Caco-2 (cell line): ENCODE data around the gene ANO10. TPM values are rescaled to one million over a fixed set of nuclear protein-coding genes. Genes with fewer than 3 reads are reported as not detected.

Experiments used
- BruUV-seq: library from RNA; stranded (reverse); fragments of 400-500 nt; replicated peaks from 2 replicates; lab custom pipeline; 2021; lab: Mats Ljungman, UMichigan
- CTCF ChIA-PET: fragments of 300-600 bp; sonication (Branson Sonifier 250); formaldehyde crosslinking; loops from one replicate; lab custom pipeline; 2022; ENCODE audit warnings: antibody characterized with exemption; lab: Charles Lee
- POLR2A ChIA-PET: fragments of 300-600 bp; sonication (Branson Sonifier 250); formaldehyde crosslinking; loops from one replicate; lab custom pipeline; 2022; ENCODE audit warnings: antibody characterized with exemption; lab: Charles Lee
- DNase-seq, 2 experiments: peaks; one replicate each; pipeline versions ENCODE4 v3.0.0 to v3.0.0-alpha.2; 2020 to 2022
- H3K27me3 ChIP-seq: replicated peaks from 2 replicates; pipeline ENCODE4 v1.6.0; 2011; ENCODE audit warnings: low read length; ENCODE audit not compliant: control insufficient read depth, insufficient read depth
- H3K36me3 ChIP-seq: 2 replicates; pipeline ENCODE4 v1.5.1; 2011; ENCODE audit warnings: low read length; ENCODE audit not compliant: control insufficient read depth, insufficient read depth
- H3K4me1 ChIP-seq: fragments of 250-450 bp; sonication (Bioruptor Pico); 2 replicates; pipeline ENCODE4 v1.5.1; 2020; ENCODE audit warnings: mild to moderate bottlenecking
- H3K4me3 ChIP-seq: 2 replicates; pipeline ENCODE4 v1.5.1; 2011; ENCODE audit warnings: low read depth, mild to moderate bottlenecking, control low read depth, low read length
- H3K9me3 ChIP-seq: fragments of 250-450 bp; sonication (Bioruptor Pico); 2 replicates; pipeline ENCODE4 v1.5.1; 2020; ENCODE audit warnings: mild to moderate bottlenecking, moderate library complexity
- H3K27ac Mint-ChIP-seq: one replicate; pipeline ENCODE4 v1.8.0; 2022; ENCODE audit warnings: mixed read lengths; ENCODE audit not compliant: unreplicated experiment
- H3K27me3 Mint-ChIP-seq: one replicate; pipeline ENCODE4 v1.8.0; 2022; ENCODE audit warnings: mixed read lengths; ENCODE audit not compliant: insufficient read depth, unreplicated experiment
- H3K36me3 Mint-ChIP-seq: one replicate; pipeline ENCODE4 v1.8.0; 2022; ENCODE audit warnings: mild to moderate bottlenecking, mixed read lengths; ENCODE audit not compliant: insufficient read depth, unreplicated experiment
- H3K4me1 Mint-ChIP-seq: one replicate; pipeline ENCODE4 v1.8.0; 2022; ENCODE audit warnings: low read depth, mixed read lengths; ENCODE audit not compliant: unreplicated experiment
- H3K4me3 Mint-ChIP-seq: one replicate; pipeline ENCODE4 v1.8.0; 2022; ENCODE audit warnings: mild to moderate bottlenecking, moderate library complexity, mixed read lengths; ENCODE audit not compliant: unreplicated experiment
- H3K9me3 Mint-ChIP-seq: one replicate; pipeline ENCODE4 v1.8.0; 2022; ENCODE audit warnings: mixed read lengths; ENCODE audit not compliant: unreplicated experiment
- intact Hi-C: fragments of 100-400 bp; cut with micrococcal nuclease; formaldehyde crosslinking; loops from one replicate; pipeline ENCODE4 v1.10.0; 2022; ENCODE audit not compliant: unreplicated experiment
- total RNA-seq: library from RNA; stranded (reverse); gene quantifications from 2 replicates; pipeline ENCODE4 v1.2.3, GENCODE V29; 2022
- TF ChIP-seq, protein P1 (sequence below), 2 experiments: fragments of 200-600 bp in 1 of 2; IDR thresholded peaks; 1 replicate in 1 of 2; 2 replicates in 1 of 2; pipeline versions ENCODE4 v1.5.1 to v1.8.0; 2011 to 2022; ENCODE audit warnings: antibody characterized with exemption in 1 of 2, control low read depth in 1 of 2, inconsistent platforms in 1 of 2, low read depth in 1 of 2, low read length in 1 of 2, mild to moderate bottlenecking in 1 of 2, moderate library complexity in 1 of 2; ENCODE audit not compliant: insufficient read depth in 1 of 2, severe bottlenecking in 1 of 2, unreplicated experiment in 1 of 2

ANO10 gene
- total RNA-seq, 1 experiment from 2014 or later, result 24.1 TPM

GRCh38 chr3:43649365-43649968, 27.7 kb upstream of the ANO10 start:
- ChIA-PET POLR2A (no interaction called here), CTCF (no interaction called here)
- no peaks in the 10 kb centered on the region for H3K9me3 Mint-ChIP-seq
- intact Hi-C loops, result no loop called here
- H3K27ac Mint-ChIP-seq, result no peak overlapping the region
- no peak overlapping the region for H3K4me3 Mint-ChIP-seq
- H3K4me1 ChIP-seq, result peaks cover 5% of the 10 kb centered on the region; the same call in 1 of the 2 replicates
- H3K9me3 ChIP-seq, result no peaks in the 10 kb centered on the region
- TF ChIP-seq, protein P1, sequence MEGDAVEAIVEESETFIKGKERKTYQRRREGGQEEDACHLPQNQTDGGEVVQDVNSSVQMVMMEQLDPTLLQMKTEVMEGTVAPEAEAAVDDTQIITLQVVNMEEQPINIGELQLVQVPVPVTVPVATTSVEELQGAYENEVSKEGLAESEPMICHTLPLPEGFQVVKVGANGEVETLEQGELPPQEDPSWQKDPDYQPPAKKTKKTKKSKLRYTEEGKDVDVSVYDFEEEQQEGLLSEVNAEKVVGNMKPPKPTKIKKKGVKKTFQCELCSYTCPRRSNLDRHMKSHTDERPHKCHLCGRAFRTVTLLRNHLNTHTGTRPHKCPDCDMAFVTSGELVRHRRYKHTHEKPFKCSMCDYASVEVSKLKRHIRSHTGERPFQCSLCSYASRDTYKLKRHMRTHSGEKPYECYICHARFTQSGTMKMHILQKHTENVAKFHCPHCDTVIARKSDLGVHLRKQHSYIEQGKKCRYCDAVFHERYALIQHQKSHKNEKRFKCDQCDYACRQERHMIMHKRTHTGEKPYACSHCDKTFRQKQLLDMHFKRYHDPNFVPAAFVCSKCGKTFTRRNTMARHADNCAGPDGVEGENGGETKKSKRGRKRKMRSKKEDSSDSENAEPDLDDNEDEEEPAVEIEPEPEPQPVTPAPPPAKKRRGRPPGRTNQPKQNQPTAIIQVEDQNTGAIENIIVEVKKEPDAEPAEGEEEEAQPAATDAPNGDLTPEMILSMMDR (IDR thresholded peaks at IDR 0.05; ENCODE audit: insufficient read depth in 1 of 2, low read depth in 1 of 2, low read length in 1 of 2, severe bottlenecking in 1 of 2, unreplicated experiment in 1 of 2), result no peak
- H3K4me1 Mint-ChIP-seq, result no peaks in the 10 kb centered on the region
- H3K27me3 ChIP-seq, result no peaks in the 10 kb centered on the region
- no peak for DNase-seq
- H3K36me3 ChIP-seq, result no peaks in the 10 kb centered on the region
- no peaks in the 10 kb centered on the region for H3K27me3 Mint-ChIP-seq
- H3K4me3 ChIP-seq, result peak overlapping the region; percentile 19; the same call in 1 of the 2 replicates
- no peaks in the 10 kb centered on the region for H3K36me3 Mint-ChIP-seq
- BruUV-seq, result no TSS peak

GRCh38 chr3:43648957-43649356, 27.1 kb upstream of the ANO10 start:
- Histone ChIP-seq H3K27me3 (no peaks in the 10 kb centered on the region), H3K4me3 (no peak overlapping the region), H3K4me1 (peaks cover 5% of the 10 kb centered on the region; the same call in 1 of the 2 replicates), H3K36me3 (no peaks in the 10 kb centered on the region), H3K9me3 (no peaks in the 10 kb centered on the region)
- Mint-ChIP-seq H3K9me3 (no peaks in the 10 kb centered on the region), H3K36me3 (no peaks in the 10 kb centered on the region), H3K4me3 (no peak overlapping the region), H3K4me1 (no peaks in the 10 kb centered on the region), H3K27ac (no peak overlapping the region), H3K27me3 (no peaks in the 10 kb centered on the region)
- DNase-seq, result no peak
- intact Hi-C loops, result no loop called here
- ChIA-PET POLR2A (no interaction called here), CTCF (no interaction called here)
- no TSS peak for BruUV-seq
- TF ChIP-seq, protein P1 (IDR thresholded peaks at IDR 0.05; ENCODE audit: insufficient read depth in 1 of 2, low read depth in 1 of 2, low read length in 1 of 2, severe bottlenecking in 1 of 2, unreplicated experiment in 1 of 2), result no peak

- Histone ChIP-seq H3K36me3 (no peaks in the 10 kb centered on the region), H3K9me3 (no peaks in the 10 kb centered on the region), H3K4me3 (no peak overlapping the region), H3K27me3 (no peaks in the 10 kb centered on the region), H3K4me1 (peaks cover 5% of the 10 kb centered on the region; the same call in 1 of the 2 replicates)
- H3K4me1 Mint-ChIP-seq, result no peaks in the 10 kb centered on the region
- intact Hi-C loops, result no loop called here
- no peaks in the 10 kb centered on the region for H3K36me3 Mint-ChIP-seq
- BruUV-seq, result no TSS peak
- POLR2A ChIA-PET, result no interaction called here
- CTCF ChIA-PET, result no interaction called here
- H3K4me3 Mint-ChIP-seq, result no peak overlapping the region
- TF ChIP-seq, protein P1 (IDR thresholded peaks at IDR 0.05; ENCODE audit: insufficient read depth in 1 of 2, low read depth in 1 of 2, low read length in 1 of 2, severe bottlenecking in 1 of 2, unreplicated experiment in 1 of 2), result no peak
- no peaks in the 10 kb centered on the region for H3K9me3 Mint-ChIP-seq
- DNase-seq, result no peak
- H3K27me3 Mint-ChIP-seq, result no peaks in the 10 kb centered on the region
- H3K27ac Mint-ChIP-seq, result peak overlapping the region; percentile 51
These were observed 25.7 kb upstream of the ANO10 start for GRCh38 chr3:43647331-43648166.
